GM19238 (cell line): ENCODE measurements around the gene TNIP1.

Source experiments
- DNase-seq: peaks from one replicate; pipeline ENCODE4 v3.0.0; 2011; ENCODE audit warnings: low spot score; ENCODE audit not compliant: insufficient read length

TNIP1 gene

DNA sequence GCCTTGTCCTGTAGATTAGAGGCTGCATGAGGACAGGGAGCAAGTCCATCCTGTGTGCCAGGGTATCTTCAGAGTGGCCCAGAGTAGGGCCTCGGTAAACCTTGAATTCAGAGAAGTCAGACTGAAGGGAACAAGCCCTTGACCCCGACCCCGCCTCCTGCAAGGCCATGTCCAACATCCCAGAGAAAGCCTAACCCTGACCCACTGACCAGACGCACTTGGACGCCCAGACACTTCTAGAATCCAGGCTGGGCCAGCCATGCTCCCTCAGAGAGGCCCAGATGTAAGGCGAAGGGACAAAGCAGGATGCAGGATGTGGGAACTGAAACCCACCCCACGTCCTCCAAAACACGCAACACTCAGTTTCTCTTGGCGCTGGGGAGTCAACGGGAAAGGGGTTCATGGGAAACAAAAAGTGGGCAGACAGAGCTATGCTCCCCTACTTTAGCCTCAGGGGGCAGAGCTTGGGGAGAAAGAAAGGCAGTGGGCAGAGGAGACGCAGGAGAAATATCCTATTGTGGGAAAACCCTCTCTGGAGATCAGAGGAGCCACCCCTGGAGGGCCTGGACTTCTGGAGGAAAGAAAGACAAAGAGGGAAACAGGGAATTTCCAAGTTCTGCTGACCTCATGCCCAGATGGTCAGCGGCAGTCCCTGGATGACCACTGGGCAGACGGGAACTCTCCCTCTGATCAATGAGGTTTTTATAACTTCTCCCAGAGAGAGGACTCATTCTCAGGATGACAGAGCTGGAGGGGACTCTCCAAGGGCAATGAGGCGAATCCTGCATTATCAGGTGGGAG lies 13.0 kb downstream of the TNIP1 start:
- no peak for DNase-seq

DNA sequence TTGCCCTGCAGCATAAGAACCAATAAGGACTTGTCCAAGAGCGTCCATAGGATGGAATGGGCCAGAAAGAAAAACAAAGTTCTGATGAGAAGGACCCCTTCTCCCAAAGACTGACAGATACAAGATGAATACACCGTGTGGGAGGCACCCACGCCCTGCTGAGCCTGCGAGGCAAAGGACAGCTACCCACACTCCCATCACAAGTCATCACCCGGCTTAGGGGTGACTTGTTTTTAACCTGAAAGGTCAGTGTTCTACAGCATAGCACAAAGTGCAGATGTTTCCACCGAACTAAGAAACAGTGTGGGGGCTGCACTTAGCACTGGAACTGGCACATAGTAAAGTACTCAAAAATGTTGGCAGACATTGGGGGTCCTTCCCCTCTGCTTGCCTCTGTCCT lies 13.9 kb downstream of the TNIP1 start:
- no peak for DNase-seq

DNA sequence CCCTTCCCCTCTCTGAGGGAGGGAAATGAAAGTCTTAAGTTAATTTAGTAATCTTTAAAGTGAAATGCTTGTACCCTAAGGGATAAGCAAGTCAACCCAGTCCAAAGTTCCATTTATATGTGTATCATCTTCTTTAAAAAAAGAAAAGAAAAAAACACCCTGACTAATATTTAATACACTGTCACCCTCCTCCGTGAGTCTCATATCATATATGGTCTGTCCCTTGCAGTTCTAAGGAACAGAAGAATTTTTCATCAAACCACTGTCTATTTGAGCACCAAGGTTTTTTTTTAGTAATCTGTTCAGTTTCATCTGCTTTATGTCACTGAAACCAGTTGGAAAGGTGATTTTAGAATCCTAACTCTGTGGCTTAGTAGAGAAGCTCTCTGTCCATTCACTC lies 15.2 kb downstream of the TNIP1 start:
- no peak for DNase-seq

DNA sequence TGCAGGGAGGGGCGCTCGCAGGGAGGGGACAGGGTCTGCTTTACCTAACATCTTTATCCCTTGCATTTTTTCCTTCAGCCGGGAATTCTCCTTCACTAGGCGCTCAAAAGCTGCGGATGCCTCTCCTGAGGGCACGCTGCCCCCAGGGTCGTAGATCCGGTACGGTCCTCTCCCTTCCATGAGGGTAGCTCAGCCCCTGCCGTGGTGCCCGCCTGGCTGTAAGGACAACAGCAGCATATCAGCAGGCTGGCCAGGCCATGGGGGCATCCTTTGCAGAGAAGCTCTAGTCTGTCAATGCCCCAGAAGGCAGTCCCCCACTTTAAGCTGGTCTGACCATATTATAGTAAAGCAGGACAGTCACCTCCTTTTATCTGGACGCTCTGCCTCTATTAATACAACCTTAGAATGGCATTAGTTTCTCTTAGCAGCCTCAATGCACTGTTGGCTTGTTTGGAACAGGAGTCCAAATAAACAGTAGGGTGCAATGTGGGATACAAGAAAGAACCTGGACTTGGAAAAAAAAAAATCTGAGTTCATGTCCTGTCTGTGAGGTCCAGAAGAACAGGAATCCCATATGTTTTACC lies 15.8 kb downstream of the TNIP1 start:
- DNase-seq, result no peak

DNA sequence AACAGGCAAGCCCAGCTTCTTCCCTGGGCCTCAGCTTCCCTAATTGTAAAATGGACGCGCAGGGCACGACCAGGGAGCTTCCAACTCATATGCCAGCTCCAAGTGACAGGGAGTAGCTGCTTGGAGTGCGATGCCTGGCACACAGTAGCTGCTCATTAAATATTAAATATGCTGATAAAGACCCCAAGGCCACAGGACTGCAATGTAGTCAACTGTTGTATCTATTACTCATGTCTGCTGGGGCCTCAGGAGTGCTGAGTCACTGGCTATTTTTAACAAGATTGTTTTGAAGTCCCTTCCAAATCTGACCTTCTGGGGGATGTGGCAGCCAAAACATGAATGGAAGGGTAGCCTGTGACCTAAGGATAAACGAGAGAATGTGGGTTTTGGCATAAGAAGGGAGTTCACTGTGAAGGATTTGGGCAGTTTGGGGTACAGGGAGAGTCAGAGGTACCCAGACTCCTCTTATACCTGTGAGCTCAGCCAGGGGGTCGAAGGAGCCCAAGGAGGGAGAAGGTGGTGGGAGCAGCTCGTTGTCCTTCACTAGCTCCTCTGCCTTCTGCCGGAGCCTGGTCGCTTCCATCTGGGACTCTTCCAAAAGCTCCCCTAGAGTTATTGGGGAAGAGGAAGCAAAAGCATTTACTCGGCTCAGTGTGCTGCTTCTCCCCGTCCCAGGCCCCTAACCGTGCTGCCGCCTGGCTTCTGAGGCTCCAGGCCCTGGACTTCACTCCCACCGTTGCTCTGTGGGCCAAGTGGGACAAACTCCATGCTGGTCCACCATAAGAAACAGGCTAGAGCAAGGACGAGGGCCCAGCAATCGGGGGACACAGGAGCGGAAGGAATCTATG lies 17.5 kb downstream of the TNIP1 start:
- no peak for DNase-seq

DNA sequence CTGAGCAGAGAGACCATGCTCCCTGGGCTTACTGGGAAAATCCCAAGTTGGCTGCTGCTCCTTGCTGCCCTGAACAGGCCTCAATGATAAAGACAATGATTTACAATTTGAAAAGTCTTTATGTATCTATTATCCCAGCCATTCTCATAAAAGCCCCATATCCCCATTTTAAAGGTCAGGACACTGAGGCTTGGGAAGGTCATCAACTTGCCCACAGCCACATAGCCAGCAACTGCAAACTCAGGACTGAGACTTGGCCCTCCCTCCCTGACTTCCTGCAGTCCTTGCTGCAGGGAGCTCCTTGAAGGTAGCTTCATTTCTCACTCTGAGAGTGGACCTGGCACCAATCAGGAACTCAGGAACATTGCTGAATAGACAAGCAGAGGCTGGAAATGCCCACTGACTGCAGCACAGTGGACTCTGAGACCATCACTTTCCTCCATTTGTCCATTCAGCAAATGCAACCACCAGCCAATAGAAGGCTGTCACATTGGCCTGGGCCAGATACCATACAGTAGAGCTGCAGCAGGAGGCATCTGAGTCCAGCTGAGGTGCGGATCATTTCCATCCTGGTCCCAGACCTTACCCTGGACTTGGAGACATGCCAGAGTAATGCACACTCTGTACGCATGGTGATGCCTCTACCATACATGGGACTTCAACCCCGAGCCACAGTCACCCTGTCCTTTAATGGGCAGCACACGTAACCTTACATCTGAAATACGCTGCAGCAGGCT lies 18.3 kb downstream of the TNIP1 start:
- no peak for DNase-seq

DNA sequence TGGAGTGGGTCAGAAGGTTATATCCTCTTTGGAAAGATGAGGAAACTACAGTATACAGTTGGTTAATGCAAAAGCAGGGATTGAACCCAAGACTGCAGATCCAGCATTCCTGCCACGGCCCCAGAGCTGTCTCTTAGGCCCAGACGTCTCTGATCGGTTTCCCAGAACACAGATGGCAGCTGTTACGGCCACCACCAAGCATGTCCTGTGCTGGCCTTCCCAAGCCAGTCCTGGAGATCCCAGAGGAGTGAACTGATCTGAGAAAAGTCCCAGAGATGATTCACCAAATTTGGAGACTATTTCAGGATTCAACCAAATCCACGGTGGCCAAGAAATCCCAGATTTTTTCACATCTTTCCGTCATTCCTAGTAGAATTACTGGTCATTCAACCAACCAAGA lies 20.1 kb downstream of the TNIP1 start:
- no peak for DNase-seq

DNA sequence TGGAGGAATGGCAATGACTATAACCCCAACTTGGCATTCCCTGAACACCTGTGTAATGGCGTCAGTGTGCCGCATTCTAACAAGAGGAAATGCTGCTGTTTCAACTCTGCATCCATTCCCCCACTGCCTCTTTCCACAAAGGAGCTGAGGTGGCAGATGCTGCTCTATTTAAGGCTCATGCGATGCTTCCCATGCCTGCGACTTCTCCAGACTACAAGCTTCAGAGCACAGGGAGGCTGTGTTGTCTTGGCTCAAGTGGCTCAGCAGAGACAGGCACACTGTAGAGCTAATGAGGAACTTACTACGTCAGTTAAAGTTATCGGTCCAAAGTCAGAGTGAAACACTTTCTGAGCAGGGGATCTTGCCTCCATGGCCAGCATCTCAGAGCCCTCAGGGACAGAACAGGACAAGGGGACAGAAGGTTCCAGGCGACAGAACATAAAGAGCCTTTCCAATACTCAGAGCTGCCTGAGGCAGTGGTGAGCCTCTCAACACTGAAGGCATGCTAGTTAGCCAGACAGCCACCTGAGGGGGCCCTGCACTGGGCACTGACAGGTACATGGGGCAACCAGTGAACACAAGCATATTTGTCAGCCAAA lies 21.8 kb downstream of the TNIP1 start:
- DNase-seq, result no peak

DNA sequence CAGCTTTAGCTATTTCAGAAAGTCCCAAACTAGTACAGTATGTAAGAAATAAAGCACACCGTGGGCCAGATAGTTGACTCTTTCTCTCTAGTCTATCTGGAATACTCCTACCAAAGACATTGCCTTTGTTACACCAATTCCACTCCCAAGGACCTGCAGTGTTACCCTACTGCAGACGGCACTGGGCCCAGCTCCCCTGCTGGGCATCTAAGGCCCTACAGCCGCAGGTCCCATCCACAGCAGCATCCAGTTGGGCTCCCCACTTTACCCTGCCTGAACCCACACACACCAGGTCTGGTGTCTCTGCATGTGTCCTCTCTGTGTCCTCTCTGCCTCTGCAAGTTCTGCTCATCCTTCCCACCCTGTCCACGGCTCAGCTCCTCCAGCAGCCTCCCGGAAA lies 22.5 kb downstream of the TNIP1 start:
- no peak for DNase-seq

DNA sequence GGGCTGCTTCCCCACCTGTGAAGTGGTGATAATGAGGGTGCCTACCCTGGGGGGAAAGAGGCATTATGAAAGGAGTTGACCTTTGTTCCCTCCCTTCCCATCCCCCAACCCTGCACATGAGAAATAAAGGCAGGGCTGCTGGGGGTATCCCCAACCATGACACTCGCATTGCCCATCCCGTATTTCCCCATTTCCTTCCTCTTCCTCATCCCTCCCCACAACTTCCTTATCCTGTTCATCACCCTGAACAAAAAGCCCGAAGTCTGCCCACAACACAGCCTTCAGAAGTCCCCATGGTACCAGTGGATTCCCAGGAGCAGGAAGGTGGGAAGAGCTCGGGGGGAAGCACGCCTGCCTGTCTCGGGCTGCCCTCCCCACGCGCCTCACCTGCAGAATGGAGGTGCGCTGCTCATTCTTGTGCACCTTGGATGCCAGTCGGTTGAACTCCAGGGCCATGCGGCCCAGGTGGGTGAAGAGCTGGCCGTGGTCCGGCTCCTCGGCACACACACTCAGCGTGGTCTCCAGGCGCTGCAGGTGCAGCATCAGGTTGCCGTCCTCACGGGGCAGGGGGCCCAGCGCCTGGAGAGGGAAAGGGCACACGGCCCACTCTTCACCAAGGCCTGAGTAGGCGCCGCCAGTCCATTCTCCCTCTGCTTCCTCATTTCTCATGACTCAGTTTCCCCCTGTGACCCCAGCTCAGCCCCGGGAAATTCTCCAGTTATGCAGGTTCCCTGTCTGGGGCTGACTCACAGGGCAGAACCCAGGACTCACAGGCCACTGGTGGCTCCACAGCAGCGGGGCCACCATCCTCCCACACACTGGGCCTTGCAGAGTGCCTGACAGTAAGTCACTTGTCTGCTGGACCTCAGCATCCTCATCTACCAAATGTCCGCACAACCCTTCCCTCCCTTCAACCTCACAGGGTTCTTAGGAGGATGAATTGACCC lies 24.2 kb downstream of the TNIP1 start:
- no peak for DNase-seq

DNA sequence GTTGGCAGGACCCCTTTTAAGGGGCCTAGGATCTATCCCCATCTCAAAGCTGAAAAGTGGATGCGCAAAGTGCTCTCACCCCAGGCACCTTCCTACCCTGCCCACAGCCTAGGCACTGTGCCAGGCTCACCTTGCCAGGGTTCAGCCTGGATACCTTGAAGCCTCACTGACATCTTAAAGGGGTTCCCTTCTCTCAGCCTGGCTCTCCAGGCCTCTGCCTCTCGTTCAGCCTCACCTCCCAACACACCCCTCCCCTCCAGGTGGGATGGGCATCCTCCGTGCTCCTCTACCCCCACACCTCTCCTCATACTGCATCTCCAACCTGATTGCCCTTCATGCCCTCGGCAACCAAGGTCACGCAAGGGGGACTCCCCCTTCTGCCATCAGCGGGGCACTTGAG lies 25.5 kb downstream of the TNIP1 start:
- no peak for DNase-seq

DNA sequence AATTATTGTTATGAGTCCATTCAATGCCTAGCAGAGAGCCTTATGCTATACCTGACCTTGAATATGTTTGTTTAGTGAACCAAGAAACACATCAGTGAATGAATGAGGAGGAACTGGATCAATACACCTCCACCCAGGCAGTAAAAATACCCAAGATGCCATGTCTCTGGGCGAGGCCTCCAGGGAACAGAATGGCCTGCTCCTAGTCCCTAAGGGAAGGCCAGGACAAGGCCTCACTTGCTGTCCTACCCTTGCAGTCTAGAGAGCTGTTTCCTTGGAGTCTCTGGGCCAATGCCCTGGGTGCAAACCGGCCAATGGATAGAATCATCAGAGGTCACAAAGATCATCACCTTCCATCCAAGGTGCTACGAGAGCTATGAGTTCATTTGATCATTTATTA lies 26.1 kb downstream of the TNIP1 start:
- DNase-seq, result no peak

DNA sequence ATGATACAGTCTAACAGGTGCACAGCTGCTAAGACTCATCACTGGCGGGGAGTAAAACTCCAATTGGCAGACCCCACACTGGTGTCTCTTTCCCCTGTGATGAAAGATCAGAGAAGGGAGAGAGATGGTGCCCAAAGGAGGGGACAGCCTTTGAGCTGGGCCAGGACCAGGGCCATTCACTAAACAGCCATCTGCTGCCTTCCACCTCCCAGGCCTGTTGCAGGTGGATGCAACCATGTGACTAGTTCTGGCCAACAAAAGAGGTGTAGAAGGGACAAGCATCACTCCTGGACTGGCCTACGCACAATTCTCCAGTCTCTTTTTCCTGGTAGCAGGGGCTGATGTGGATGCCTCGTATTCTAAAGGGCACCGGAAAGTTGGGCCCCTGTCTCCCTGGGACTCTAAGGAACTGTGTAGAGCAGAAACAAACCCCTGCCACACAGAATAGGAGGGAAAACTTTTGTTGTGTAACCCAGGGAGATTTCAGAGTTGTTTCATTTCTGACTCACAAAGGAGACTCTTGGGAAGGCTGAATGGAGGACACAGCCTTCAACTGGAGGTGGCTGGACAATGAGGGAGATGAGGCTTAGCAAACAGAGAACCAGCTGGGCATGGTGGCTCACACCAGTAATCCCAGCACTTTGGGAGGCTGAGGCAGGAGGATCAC lies 26.9 kb downstream of the TNIP1 start:
- DNase-seq, result no peak

DNA sequence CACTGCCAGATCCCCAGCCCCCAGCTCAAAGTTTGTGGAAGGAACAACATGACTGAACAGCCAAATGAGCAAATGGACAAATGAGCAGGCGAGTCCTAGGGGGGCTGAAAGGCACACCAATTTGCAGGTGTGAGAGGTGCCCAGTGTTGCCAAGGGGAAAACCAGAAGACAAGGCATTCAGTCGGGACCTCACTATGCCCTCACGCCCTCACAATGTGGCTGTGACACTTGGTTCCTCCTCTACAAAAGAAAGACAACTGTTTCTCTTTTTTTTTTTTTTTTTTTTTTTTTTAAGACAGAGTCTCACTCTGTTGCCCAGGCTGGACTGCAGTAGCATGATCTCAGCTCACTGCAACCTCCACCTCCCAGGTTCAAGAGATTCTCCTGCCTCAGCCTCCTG lies 28.0 kb downstream of the TNIP1 start:
- no peak for DNase-seq

DNA sequence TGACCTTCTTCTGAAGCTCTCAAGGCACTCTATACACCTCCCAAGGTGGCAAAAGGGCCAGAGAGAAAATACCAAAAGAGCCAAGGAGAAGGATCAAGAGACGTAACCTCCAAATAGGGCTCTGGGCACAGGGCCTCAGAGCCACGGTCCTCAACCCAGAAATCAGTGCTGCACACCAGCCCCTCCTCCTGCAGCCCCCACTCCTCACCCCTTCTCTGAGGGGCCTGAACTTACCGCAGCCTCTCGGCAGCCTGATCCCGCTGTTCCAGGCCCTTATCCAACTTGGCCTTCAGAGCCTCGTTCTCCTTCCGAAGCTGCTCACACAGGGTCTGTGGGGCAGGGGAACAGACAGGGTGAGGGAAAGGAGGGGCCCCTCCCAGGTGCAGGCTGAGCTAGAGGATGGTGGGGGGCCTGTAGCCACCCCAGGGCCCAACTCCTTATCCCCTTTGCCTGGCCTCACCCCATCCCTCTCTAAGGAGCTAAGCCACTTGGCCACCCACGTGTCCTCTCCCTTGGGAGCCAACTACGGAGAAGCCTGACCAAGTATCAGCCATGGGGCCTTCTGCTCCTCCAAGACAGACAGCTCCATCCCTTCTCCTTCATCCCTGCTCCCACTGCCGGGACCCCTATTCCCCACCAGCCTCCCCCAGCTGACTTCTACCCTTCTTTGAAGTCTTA lies 28.8 kb downstream of the TNIP1 start:
- no peak for DNase-seq

DNA sequence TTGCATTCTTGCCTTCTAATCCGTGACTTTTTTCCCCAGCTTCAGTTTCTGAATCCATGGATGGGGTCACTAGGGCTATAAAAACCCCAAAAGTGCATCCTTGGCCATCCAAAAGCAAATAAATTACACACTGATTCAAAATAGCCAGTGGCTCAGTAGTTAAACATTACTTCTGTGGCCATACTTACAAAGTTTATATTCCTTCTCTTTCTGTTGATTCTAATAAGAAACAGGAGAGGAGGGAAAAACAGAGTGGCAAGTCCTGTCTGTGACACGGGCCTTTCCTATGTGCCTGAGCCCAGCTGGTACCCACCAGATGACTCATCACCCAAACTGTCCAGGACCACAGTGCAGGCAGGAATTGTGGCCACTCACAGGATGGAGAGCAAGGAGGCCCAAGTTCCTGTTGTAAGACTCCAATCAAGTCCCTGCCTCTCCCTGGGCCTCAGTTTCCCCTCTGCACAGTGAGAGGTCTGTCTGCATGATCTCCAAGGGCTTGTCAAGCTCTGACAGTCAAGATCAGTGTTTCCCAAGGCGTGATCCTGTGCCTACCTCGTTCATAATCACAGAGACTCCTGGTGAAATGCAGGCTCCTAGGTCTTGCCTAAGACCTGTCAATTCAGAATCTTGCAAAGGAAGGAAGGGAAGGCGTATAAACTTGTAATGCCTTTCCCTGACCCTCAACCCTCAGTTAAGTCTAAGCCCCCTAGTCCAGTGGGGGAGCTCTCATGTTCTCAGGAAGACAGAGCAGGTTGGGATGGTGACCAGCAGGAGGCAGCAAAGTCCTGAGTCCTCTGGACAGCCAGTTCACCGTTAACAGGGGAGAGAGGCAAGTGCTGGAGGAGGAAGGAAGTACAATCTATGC lies 29.5 kb downstream of the TNIP1 start:
- peak; percentile 73 for DNase-seq

DNA sequence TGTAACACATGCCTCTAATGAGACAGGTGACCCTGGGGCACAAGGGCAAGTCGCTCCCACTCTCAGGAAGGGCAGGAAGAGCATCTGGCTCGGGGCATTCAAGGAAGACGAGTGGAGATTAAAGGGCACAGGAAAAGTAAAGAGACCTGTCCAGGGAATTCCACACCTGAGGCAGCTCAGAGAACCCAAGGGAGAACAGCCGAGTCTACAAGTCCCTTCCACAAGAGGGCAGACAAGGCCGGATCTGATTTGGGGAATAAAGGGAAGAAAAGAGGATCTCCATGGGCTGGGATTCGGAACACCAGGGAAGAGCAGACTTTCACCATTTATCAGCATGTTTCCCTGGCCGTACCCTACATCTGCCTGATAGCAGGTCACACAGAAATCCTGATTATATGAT lies 32.3 kb downstream of the TNIP1 start:
- no peak for DNase-seq

DNA sequence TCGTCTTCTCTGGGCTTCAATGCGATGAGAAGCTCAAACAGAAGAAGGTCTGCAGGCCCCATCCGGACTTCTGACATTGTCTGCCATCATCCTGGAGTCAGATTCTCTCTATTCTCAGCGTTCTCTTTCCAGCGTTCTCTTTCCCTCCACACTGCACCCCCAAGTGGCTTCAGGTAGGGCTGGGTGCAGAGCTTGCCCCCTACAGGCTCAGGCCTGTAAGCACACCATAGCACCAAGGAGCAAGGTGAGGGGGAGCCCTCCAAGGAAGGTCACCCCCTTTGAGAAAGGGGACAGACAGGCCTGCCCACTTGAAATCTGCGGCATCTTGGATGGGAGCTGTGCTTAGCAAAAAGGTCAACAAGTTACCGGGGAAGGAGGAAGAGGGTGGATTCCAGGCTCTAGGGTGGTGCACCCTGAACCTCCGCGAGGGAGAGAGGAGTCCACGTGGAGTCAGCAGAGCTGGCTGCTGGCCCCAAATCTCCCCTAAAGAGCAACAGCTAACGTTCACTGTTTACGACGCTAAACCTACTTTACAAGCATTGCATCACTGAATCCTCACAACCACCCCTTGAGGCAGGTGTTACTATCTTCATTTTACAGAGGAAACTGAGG lies 32.9 kb downstream of the TNIP1 start:
- peak; percentile 34 for DNase-seq
